ENCODE results near the gene P3H3.

Gene P3H3

GRCh38 chr12:6842075-6842474, 13.9 kb downstream of the P3H3 start:
- DNase-seq (ENCODE audit: low read depth in 2 of 3, low spot score in 2 of 3) = no peak

- DNase-seq (ENCODE audit: low read depth in 2 of 3, low spot score in 2 of 3) = no peak
Measured at GRCh38 chr12:6843118-6843902, 15.1 kb downstream of the P3H3 start.

DNA sequence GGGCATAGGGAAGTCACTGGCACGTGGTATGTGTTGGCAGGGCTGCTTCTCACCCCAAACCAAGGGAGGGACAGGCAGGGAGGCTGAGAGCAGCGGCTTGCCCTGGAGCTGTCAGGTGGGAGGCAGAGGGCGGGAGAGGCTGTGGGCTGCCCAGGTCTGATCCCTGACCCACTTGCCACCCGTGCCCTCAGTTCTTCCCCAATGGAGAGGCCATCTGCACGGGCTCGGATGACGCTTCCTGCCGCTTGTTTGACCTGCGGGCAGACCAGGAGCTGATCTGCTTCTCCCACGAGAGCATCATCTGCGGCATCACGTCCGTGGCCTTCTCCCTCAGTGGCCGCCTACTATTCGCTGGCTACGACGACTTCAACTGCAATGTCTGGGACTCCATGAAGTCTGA, 17.2 kb downstream of the P3H3 start:
- no peak for DNase-seq (ENCODE audit: low read depth in 2 of 3, low spot score in 2 of 3)

GRCh38 chr12:6846316-6846869, 18.2 kb downstream of the P3H3 start:
- DNase-seq (ENCODE audit: low read depth in 2 of 3, low spot score in 2 of 3) = no peak

DNA sequence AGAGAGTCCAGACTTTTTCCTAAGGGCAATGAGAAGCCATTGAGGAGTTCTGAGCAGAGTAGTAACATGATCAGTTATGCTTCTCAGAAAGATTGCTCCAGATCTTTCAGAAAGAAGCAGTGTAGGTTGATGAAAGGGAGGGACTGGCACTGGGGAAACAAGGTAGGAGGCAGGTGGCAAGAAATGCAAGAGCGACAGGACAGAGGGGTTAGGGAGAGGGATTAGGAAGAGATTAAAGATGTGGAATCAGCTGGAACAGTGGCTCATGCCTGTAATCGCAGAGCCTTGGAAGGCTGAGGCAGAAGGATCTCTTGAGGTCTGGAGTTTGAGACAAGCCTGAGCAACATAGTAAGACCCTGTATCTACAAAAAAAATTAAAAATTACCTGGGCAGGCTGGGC, 19.5 kb downstream of the P3H3 start:
- DNase-seq (ENCODE audit: low read depth in 2 of 3, low spot score in 2 of 3) = no peak

DNA sequence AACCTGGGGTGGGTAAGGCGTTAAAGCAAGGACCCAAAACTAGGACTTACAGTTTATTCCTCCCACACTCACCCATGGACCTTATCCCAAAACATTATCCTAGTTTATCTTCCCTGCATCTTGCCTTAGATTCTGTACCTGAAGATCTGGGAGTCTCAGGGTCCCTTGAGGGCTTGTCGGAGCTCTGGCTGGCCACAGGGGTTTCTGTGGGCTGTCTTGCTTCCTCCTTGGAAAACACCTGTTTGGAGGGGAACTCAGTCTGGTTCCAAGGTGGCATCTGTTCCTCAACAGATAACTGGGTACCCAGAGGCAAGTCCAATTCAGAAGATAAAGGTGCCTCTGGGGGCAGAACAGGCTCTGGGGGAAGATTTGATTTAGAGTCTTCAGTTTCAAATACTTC, 21.2 kb downstream of the P3H3 start:
- no peak for DNase-seq (ENCODE audit: low read depth in 2 of 3, low spot score in 2 of 3)

DNA sequence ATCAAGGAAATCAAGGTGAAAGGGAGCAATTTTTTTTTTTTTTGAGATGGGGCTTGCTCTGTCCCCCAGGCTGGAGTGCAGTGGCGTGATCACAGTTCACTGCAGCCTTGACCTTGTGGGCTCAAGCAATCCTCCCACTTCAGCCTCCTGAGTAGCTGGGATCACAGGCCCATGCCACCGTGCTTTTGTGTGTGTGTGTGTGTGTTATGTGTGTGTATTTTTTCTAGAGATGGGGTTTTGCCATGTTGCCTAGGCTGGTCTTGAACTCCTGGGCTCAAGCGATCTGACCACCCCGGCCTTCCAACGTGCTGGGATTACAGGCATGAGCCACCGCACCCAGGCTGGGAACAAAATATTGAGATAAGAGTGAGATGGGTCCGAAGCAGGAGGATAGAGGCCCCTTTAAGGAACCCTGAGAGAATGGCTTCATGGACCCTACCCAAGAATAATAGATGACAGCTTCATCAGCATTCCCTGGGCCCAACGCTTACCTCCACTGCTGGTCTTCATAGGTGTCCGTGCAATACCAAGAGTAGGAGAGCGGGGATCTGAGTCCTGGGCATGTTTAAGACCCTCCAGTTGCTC, 21.9 kb downstream of the P3H3 start:
- DNase-seq (ENCODE audit: low read depth in 2 of 3, low spot score in 2 of 3) = no peak

GRCh38 chr12:6850796-6851152, 22.6 kb downstream of the P3H3 start:
- DNase-seq (ENCODE audit: low read depth in 2 of 3, low spot score in 2 of 3) = no peak

DNA sequence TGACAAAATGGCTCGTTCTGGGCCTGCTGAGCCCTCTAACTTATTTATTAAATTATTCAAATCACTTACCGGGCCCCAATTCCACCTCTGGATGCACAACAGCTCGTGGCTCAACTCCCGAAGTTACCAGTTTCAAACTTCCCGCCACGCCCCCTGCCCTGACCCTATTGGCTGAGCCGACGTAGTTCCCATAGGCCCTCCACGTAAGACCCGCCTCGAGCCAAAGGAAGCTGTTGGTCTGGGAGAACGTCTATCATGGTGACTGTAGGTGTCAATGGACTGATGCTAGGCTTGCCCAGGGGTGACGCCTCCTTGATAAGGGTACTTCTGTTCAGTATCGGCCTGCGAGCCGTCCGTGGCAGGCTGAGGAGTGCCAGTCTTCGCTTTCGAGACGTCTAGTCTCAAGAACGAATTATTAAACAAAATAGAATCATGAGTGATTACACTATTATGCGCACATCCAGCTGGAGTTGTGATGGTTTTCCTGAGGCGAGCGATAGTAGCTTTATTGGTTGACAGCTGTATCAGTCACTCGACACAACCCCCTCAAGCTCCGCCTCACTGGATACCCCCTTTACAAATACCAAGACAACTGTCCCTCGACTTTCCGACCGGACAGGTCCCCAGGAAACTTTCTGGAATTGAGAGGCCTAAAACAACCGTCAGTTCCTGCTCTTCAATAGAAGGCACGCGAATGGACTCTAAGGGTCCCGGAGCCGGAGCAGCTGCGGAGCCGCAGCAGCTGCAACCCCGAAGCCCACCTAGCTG, 23.1 kb downstream of the P3H3 start, which contains the start of gene CDCA3:
Gene CDCA3, minus strand, starts transcription at position 134 of the 768 bp plus-strand sequence. CDS start 334 bp downstream, outside the sequence.
- DNase-seq (ENCODE audit: low read depth in 2 of 3, low spot score in 2 of 3) = peak; percentile 76 to 85 (median 79)

DNA sequence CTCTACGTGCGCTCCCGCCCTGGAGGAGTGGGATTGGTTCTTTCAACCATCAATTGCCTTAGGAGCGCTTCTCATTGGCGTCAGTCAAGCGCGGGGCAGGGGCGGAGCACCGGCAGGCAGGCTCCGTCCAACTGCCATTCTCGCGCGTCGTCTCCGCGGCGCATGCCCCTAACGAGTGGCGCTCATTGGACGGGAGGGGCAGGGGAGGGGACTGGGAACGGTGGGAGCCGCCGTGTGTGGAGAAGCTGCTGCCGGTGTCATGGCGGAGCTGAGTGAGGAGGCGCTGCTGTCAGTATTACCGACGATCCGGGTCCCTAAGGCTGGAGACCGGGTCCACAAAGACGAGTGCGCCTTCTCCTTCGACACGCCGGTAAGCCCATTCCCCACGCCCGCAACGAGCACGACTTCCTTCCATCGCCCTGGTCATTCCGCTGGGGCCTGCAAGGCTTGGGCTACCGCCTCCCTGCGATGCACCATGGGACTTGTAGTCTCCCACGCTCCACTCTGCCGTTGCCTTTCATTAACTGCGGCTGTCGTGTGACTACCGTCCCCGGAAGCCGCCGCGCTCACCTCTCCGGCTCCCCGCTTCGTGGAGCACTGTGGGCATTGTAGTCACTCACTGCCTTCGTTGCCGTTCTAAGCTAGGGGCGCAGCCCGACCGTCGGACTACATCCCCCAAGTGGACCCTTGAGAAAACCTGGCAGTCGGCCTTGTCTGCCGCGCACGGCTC, 23.9 kb downstream of the P3H3 start, which contains the start of gene USP5:
Gene USP5, plus strand, starts transcription at position 230 of the 730 bp plus-strand sequence. Its CDS starts 30 bp downstream, at position 260.
- peak; percentile 90 to 97 (median 92) for DNase-seq (ENCODE audit: low read depth in 2 of 3, low spot score in 2 of 3)

DNA sequence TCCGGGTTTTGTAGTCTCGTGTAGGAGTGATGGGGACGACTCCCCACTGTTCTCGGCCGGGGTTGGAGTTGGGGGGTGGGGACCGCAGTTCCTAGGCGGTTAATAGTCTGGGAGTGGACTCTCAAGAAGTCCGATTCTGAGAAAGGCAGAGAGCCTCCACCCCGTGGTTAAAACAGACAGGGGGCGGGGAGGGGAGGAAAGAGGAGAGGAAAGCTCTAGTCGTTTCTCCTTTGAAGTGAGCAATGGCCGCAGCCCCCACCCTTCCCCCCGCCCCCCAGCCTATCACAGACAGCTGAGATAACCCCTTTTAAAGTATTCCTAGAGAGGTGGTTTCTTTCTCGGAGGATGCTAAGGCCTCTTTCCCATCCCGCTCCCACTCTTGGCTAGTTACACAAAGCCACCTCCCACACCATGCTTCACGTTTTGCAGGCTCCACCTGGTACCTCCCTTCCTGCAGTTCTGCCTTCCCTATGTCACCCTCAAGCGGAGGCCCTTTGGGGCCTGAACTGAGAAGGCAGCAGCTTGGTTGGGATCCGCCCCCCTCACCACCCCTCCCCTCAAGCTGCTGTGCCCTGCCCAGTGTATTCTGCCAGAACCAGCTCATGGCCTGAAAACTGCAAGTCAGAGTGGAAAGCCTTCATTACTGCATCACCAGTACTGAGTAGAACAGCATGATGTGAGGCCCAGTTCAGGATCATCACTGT, 24.6 kb downstream of the P3H3 start:
- peak in 1 of 3 experiments; percentile 31 for DNase-seq (ENCODE audit: low read depth in 2 of 3, low spot score in 2 of 3)

GRCh38 chr12:6853626-6854025, 25.4 kb downstream of the P3H3 start:
- DNase-seq (ENCODE audit: low read depth in 2 of 3, low spot score in 2 of 3) = no peak

GRCh38 chr12:6854036-6854435, 25.8 kb downstream of the P3H3 start:
- no peak for DNase-seq (ENCODE audit: low read depth in 2 of 3, low spot score in 2 of 3)

- no peak for DNase-seq (ENCODE audit: low read depth in 2 of 3, low spot score in 2 of 3)
Measured at GRCh38 chr12:6855322-6855721, 27.1 kb downstream of the P3H3 start.

DNA sequence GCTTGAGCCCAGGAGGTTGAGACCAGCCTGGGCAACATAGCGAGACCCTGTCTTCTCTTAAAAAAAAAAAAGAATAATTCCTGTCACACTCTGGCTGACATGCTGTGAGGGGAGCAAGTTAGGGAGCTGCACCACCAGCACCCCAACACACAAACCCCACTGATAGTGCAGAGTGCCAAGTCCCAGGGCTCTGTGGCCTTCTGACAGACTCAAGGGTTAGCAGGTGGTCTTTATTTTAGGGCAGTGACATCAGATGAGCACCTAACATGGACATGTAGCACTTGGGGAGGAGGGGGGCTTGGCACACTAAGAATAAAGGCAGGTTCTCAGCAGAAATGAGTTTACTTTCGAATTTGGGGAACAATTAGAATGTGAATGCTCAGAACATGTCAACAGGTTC, 30.6 kb downstream of the P3H3 start:
- no peak for DNase-seq (ENCODE audit: low read depth in 2 of 3, low spot score in 2 of 3)

DNA sequence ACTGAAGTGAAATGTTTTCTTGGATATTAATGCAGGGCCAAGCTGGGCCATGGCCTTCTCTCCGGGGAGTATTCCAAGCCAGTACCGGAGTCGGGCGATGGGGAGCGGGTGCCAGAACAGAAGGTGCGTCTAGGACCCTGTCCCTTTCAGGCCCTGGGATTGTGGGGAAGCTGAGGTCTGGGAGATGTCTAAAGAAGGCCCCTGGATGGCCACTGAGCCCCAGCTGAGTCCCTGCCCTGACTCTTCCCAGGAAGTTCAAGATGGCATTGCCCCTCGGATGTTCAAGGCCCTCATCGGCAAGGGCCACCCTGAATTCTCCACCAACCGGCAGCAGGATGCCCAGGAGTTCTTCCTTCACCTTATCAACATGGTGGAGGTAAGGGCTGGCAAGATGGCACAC, 31.9 kb downstream of the P3H3 start:
- no peak for DNase-seq (ENCODE audit: low read depth in 2 of 3, low spot score in 2 of 3)

DNA sequence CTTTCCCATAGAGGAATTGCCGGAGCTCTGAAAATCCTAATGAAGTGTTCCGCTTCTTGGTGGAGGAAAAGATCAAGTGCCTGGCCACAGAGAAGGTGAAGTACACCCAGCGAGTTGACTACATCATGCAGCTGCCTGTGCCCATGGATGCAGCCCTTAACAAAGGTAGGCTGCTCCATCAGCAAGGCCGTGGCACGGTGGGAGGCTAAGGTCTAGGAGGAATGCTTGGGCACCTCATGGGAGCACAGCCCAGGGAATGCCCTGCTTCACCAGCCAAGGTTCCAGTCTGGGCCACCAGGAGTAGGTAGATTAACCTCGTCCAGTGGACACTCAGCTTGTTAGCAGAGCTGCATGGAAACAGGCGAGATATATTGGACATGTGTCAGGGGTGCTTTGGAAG, 32.7 kb downstream of the P3H3 start:
- DNase-seq (ENCODE audit: low read depth in 2 of 3, low spot score in 2 of 3) = no peak

DNA sequence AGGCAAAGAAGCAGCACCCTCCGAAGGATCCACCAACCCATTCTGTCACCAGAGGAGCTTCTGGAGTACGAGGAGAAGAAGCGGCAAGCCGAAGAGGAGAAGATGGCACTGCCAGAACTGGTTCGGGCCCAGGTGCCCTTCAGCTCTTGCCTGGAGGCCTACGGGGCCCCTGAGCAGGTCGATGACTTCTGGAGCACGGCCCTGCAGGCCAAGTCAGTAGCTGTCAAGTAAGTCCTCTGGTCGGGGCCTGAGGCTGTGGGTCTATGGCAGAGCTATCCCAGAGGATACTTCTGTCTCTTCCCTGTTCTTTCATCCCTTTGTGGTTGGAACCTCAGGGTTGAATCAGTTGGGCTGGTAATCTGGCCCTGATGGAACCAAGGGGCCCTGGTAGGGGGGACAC, 33.2 kb downstream of the P3H3 start:
- DNase-seq (ENCODE audit: low read depth in 2 of 3, low spot score in 2 of 3) = no peak

GRCh38 chr12:6863033-6863432, 34.8 kb downstream of the P3H3 start:
- no peak for DNase-seq (ENCODE audit: low read depth in 2 of 3, low spot score in 2 of 3)

- no peak for DNase-seq (ENCODE audit: low read depth in 2 of 3, low spot score in 2 of 3)
Measured at GRCh38 chr12:6863586-6864321, 35.5 kb downstream of the P3H3 start.

Data from activated CD8-positive, alpha-beta memory T cell treated with anti-CD3 and anti-CD28 coated beads for 48 hours (primary cell).